SH-SY5Y (cell line): ENCODE data around the gene RASD1.

Source experiments
- GATA2 ChIP-seq: IDR thresholded peaks from 2 replicates; pipeline ENCODE4 v1.6.1; 2011; ENCODE audit warnings: mild to moderate bottlenecking, low read depth, low read length
- GATA3 ChIP-seq: IDR thresholded peaks from 2 replicates; pipeline ENCODE4 v1.6.1; 2011; ENCODE audit warnings: low read depth, mild to moderate bottlenecking, low read length, moderate library complexity

DNA sequence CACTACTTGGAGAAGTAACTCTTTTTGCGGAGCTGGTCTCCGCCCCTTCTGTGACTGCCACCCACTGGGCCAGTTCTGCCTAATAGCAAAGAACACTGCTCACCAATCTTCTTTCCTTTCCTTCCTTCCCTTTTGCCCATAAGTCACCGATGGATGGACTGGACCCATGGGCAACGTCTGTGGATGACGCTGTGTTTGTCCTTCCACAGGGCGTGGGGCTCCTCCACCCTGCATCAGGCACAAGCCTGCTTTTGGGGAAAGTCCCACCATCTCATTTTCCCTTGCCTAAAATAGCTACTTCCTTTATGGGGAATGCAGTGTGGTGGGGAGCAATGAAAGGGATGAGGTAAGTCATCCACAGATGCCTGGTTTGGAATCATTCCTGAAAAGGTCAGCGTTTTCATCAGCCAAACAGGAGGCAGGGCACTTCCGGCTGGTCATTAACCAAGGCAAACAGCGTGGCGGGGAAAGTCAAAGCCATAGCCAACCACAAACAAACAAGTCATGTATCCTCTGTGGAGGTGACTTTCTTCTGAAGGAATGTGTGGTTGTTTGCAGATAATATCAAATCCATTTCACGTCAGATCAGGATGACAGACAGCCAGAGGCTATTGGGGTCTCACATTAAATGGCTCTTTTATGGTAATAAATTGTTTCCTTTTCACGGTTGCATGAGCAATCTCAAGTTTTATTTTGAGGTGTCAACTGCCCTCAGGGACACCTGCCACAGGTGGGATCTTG is 50.1 kb downstream of the RASD1 start:
- TF ChIP-seq GATA2 (no peak), GATA3 (no peak)
